Neural cell (in vitro differentiated cells): ENCODE data around the gene RSPH1.

Experiments
- CTCF ChIP-seq: fragments of 450-650 bp; IDR thresholded peaks from 2 replicates; pipeline ENCODE4 v1.5.1; 2014; ENCODE audit warnings: antibody characterized with exemption, mild to moderate bottlenecking, moderate library complexity; ENCODE audit not compliant: poor library complexity, severe bottlenecking
- EP300 ChIP-seq: fragments of 450-650 bp; conservative IDR thresholded peaks from 2 replicates; pipeline ENCODE4 v1.6.1; 2014; ENCODE audit warnings: antibody characterized with exemption, mild to moderate bottlenecking, moderate library complexity; ENCODE audit not compliant: poor library complexity, severe bottlenecking
- EZH2 ChIP-seq: fragments of 200-600, 300-800 bp; shearing (Covaris generic), sonication (generic); IDR thresholded peaks from 2 replicates; pipeline ENCODE4 v1.6.1; 2014; ENCODE audit warnings: antibody characterized with exemption, low read length, borderline replicate concordance, mild to moderate bottlenecking; ENCODE audit not compliant: insufficient read depth, poor library complexity, severe bottlenecking
- MXI1 ChIP-seq: fragments of 450-650 bp; conservative IDR thresholded peaks from 2 replicates; pipeline ENCODE4 v1.6.1; 2014; ENCODE audit warnings: antibody characterized with exemption, mild to moderate bottlenecking; ENCODE audit not compliant: poor library complexity, severe bottlenecking
- POLR2AphosphoS5 ChIP-seq: IDR thresholded peaks from 2 replicates; pipeline ENCODE4 v1.6.1; 2012
- SMC3 ChIP-seq: fragments of 450-650 bp; conservative IDR thresholded peaks from 2 replicates; pipeline ENCODE4 v1.6.1; 2014; ENCODE audit warnings: antibody characterized with exemption, mild to moderate bottlenecking, moderate library complexity; ENCODE audit not compliant: poor library complexity

- no peak for TF ChIP-seq CTCF
- TF ChIP-seq EP300: no peak
- TF ChIP-seq SMC3: no peak
- no peak for TF ChIP-seq EZH2
- no peak for TF ChIP-seq MXI1
- TF ChIP-seq POLR2AphosphoS5: no peak
Measured at GRCh38 chr21:42438316-42439205, 57.5 kb downstream of the RSPH1 start.
